IPS-NIHi11 (cell line): ENCODE data around the gene CCNB1IP1.
"Not testable (repeated sequence)": the region's sequence is repeated elsewhere in the genome, so short reads cannot be mapped to it uniquely, and the experiment has no call there.

Experiments
- DNase-seq: peaks from one replicate; pipeline ENCODE4 v3.0.0; 2012; ENCODE audit warnings: mixed read lengths, low spot score

The CCNB1IP1 gene

GRCh38 chr14:20332431-20332787 is 670 bp downstream of the CCNB1IP1 start:
- DNase-seq: no peak

DNA sequence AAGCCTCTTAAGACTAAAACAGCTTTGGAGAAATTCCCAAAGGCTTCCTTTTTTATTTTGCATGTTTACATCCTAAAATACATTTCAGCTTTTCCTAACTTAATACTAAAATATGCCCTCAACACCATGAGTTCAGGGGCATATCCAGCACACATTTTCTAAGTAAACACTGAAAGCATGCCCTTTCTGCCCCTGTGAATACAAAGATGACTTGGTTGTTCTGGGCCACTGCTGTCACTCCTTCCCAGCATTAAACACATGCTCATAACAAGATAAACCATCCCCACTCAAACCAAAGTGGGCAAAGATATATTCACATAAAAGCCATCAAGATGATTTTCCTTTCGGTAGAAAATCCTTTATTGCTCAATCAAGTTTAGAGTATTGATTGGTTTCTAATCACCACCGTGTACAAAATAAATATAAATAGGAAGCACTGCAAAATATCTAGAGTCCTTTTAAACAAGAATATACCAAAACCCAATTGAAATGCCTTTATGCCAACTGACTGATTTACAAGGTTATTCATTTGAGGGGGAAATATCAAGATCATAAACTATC is 1.9 kb downstream of the CCNB1IP1 start:
- DNase-seq: no peak

DNA sequence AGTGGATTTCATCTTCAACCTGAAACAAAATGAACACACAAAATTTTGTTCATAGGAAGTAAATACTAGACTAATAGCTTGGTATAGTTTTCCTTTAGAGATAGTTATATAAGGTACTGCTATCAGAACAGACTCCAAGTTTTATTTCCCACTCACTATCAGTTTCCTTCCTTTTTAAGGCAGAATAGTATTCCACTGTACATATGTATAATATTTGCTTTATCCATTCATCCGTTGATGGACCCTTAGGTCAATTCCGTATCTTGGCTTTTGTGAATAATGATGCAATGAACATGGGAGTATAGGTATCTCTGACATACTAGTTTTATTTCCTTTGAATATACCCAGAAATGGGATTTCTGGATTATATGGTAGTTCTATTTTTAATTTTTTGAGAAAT is 3.7 kb downstream of the CCNB1IP1 start:
- DNase-seq: no peak

DNA sequence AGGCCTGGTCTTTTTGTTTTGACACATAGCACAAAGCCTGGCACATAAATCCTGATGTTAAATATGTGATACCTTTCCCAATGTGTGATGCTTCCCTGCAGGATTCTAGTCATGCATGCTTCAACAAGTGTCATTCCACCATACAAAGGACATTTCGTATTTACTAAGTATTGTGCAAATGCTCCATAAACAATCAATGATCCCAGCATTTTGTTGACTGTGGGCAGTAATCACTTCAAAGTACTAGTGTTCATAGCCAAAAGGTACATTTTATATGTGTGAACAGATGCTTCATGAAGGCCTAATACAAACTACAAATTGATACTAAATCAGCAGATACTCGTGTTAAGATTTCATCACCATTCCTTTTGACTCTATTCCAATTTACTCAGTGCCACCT is 4.4 kb downstream of the CCNB1IP1 start:
- no peak for DNase-seq

GRCh38 chr14:20327005-20327869 is 5.8 kb downstream of the CCNB1IP1 start:
- peak; percentile 35 for DNase-seq

DNA sequence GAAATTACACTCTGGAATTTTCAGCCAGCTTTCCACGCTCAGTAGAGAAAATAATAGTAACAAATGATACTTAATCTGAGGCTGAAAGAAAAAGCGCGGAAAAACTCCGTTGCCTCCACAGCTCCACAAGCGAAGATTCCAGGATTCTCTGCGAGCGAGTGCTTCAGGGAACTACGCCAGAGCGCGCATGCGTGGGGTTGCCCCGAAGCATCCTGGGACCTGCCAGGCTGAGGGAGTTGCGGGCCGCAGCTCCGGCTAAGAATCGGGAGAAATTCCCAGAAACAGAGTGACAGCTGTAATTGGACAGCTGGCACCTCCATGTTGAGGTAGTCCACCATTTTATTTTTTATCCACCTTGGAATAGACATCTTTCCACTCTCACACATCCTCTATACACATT is 15.4 kb downstream of the CCNB1IP1 start:
- DNase-seq: no peak

DNA sequence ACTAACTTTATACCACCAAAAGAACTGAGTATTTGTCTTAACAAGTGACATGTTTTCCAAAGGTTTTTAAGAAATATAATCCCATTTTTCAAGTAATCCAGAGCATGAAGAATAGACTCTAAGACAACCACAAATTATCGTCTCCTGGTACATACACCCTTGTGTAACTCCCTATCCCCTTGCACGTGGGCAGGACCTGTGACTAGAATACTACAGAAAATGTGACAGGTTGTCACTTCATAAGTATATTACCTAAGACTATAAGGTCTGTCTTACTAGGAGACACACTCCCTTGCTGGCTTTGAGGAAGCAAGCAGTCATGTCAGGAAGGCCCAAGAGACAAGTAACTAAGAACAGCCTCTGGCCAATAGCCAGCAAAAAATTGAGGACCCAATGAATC is 19.1 kb downstream of the CCNB1IP1 start:
- DNase-seq: no peak

- no peak for DNase-seq
These were observed 27.0 kb downstream of the CCNB1IP1 start for GRCh38 chr14:20306079-20306423.

DNA sequence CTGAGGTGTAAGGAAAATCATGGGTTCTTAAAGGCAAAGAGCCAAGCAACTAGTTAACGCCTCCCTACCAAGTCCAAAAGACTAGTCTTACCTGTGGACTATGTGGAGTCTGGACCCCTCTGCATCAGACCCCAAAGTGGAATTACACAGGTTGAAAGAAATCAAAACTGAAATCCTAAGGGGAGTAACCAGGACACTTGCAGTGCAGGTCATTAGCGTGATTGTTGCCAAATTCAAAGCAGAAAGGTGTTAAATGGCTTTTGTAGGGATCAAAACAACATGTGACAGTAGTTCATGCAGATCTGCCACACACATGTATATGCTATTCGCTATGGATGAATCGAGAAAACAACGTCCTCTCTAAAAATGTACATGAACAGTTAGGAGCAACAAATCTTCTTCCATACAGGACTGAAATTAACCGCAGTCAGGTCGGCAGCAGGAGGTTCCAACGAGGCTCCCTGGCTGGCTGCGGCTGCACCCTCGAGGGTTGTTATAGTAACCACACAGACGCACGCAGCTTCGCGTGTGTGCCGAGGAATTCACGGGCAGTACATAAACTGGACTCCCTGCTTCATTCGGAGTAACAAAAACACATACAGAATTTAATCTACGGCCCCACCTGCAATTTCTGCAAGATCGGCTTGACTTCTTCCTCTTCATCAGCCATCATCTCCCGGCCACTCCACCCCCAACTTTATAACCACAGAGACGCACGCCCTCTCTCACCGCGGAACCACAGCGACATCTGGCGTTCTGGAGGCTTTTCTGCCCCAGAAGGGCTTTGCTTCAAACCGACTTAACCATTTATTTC is 27.6 kb downstream of the CCNB1IP1 start, which contains the start of gene TTC5:
Gene TTC5, minus strand, starts transcription at position 687 of the 814 bp plus-strand sequence. Its CDS starts 14 bp downstream, at position 673.
- DNase-seq: peak; percentile 84

DNA sequence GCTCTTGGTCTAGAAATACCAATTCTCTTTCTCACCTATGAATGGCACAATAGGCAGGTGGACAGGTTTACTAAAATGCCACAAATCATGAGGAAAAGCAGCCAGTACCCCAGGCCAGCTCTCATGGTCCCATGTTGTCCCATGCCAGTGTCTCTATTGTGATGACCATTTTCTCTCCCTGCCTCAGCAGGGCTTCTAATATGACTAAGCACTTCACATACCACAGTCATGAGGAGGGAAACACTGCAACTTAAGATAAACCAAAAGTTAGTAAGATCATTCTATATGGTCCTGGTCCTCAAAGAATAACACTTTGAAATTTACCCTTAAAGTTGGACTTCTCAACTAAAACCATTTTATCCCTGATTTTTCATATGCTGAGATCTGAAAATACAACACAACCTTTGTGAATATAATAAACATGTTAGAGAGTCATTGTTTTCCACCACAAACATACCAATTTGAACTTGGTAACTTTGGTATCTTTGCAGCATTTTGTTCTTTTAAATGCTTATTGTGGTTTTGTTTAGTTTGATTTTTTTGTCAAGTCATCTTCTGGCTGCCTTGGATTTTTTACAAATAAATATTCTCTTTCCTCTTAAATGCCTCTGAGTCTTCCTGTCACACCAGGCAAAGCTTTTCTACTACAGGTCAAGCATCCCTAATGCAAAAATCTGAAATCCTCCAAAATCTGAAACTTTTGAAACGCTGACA is 30.9 kb downstream of the CCNB1IP1 start:
- no peak for DNase-seq

- DNase-seq: no peak
These were observed 38.0 kb downstream of the CCNB1IP1 start for GRCh38 chr14:20295067-20295466.

GRCh38 chr14:20294636-20295035 is 38.4 kb downstream of the CCNB1IP1 start:
- no peak for DNase-seq

GRCh38 chr14:20281998-20282397 is 51.1 kb downstream of the CCNB1IP1 start:
- not testable (repeated sequence) for DNase-seq

GRCh38 chr14:20280265-20280664 is 52.8 kb downstream of the CCNB1IP1 start:
- not testable (repeated sequence) for DNase-seq

DNA sequence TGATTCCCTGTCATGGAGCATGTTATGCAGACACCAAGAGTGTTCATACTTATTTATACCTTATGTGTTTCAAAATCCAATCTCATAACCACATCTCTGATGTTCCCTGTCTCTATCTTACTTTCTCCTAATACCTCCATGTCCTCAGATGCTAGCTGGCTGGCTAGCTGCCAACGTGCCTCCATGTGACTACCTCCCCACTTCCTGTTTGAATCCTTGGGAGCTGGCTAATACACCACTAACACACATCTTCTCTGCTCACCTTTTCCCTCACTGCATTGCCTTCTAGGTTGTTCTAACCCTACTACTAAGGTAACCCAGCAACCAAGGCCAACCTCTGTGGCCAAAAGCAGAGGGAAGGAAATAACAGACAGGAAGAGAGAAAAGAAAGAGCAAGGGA is 54.7 kb downstream of the CCNB1IP1 start:
- no peak for DNase-seq

- no peak for DNase-seq
These were observed 55.7 kb downstream of the CCNB1IP1 start for GRCh38 chr14:20277409-20277808.

- no peak for DNase-seq
These were observed 59.0 kb downstream of the CCNB1IP1 start for GRCh38 chr14:20274062-20274461.

DNA sequence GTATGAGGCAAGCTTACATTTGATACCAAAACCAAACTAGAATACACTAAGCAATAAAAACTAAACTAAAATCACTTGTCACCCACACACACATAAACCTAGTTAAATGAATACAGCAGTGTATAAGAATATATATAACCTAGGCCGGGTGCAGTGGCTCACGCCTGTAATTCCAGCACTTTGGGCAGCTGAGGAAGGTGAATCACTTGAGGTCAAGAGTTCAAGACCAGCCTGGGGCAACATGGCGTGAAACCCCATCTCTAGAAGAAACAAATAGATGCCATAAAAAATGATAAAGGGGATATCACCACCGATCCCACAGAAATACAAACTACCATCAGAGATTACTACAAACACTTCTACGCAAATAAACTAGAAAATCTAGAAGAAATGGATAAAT is 68.7 kb downstream of the CCNB1IP1 start:
- DNase-seq: not testable (repeated sequence)

- no peak for DNase-seq
These were observed 70.4 kb downstream of the CCNB1IP1 start for GRCh38 chr14:20262642-20263128.
